Heart left ventricle (tissue), 13 donors: ENCODE measurements around the gene PCAT6.

Source experiments
- POLR2A ChIP-seq, 2 donors: fragments of 450-650 bp; IDR thresholded peaks; one replicate each; pipeline ENCODE4 v1.6.1; 2017; ENCODE audit warnings: antibody characterized with exemption in 2 of 2, mild to moderate bottlenecking in 2 of 2, moderate library complexity in 2 of 2
- TF ChIP-seq, protein P1 (sequence below), 12 donors: fragments of 200-600 bp; sonication (generic) in 4 of 12; IDR thresholded peaks; one replicate each; pipeline versions ENCODE4 v1.5.0 to v1.8.0; 2018 to 2022; ENCODE audit warnings: antibody characterized with exemption in 12 of 12, mild to moderate bottlenecking in 5 of 12
- donor health status: ischemic (EF 13 %, LVEDD 7.1; RV severe dilation, severe dysfunction).
- donor health status: DM: no; HTN: yes; CAD: no.
- donor health status: DM: no; HTN: no; CAD: no.
- donor health status: ischemic (EF 25% LVEDD 6.9; RV normal size, moderate dysfunction).
- donor health status: ischemic (EF 25% LVEDD 5.7; RV mildly dilated, moderate dysfunction).
- donor health status: ischemic (EF 35%, LVEDD 5.7; RV mildly dilated, moderate dysfunction).
- donor health status: nonischemic (EF 11% LVEDD 7.7; RV severe dilation, severe dysfunction).
- donor health status: DM: yes; HTN: yes; CAD: no.
- donor health status: PGD.
- donor health status: ischemic (EF 29% LVEDD 5.4; RV normal size, mild dysfunction).
- donor health status: nonischemic (EF 23%, LVEDD 6.1; RV moderate dilation, normal function).

DNA sequence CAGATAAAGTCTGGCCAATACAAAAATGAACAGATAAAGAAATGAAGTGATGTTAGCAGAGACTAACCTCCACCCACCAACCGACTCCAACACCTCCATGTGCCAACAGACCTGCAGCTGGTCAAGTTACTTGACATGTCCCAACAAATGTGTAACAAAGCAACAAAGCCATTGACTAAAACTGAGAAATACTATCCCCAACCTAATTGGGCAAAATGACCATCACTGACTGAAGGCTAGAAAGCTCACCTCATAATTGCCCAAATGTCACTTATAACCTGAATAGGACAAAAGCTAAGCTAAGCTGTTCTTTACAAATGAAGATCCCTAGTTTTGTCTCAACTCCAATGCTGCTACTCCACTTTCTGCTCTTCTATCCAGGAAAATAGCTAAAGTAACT, 10.0 kb upstream of the PCAT6 start:
- TF ChIP-seq, protein P1, sequence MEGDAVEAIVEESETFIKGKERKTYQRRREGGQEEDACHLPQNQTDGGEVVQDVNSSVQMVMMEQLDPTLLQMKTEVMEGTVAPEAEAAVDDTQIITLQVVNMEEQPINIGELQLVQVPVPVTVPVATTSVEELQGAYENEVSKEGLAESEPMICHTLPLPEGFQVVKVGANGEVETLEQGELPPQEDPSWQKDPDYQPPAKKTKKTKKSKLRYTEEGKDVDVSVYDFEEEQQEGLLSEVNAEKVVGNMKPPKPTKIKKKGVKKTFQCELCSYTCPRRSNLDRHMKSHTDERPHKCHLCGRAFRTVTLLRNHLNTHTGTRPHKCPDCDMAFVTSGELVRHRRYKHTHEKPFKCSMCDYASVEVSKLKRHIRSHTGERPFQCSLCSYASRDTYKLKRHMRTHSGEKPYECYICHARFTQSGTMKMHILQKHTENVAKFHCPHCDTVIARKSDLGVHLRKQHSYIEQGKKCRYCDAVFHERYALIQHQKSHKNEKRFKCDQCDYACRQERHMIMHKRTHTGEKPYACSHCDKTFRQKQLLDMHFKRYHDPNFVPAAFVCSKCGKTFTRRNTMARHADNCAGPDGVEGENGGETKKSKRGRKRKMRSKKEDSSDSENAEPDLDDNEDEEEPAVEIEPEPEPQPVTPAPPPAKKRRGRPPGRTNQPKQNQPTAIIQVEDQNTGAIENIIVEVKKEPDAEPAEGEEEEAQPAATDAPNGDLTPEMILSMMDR (IDR thresholded peaks at IDR 0.05): no peak
- TF ChIP-seq POLR2A (IDR thresholded peaks at IDR 0.05): no peak
